Neuronal stem cell (in vitro differentiated cells): ENCODE results near the gene SNX11.

Experiments used
- DNase-seq: peaks from one replicate; pipeline ENCODE4 v3.0.0-alpha.2; 2013; ENCODE audit warnings: low spot score
- H2AFZ ChIP-seq: one replicate; pipeline ENCODE4 v1.6.1; 2013; ENCODE audit warnings: mild to moderate bottlenecking, low read length, inconsistent platforms
- H2AK5ac ChIP-seq: 2 replicates; pipeline ENCODE4 v1.6.1; 2013; ENCODE audit warnings: low read depth, mild to moderate bottlenecking, inconsistent platforms, low read length, moderate library complexity, mixed read lengths
- H2BK120ac ChIP-seq: 2 replicates; pipeline ENCODE4 v1.6.1; 2013; ENCODE audit warnings: low read depth, mild to moderate bottlenecking, inconsistent platforms, low read length, moderate library complexity, mixed read lengths
- H2BK12ac ChIP-seq: one replicate; pipeline ENCODE4 v1.6.1; 2013; ENCODE audit warnings: low read length, inconsistent platforms
- H2BK15ac ChIP-seq: 2 replicates; pipeline ENCODE4 v1.6.1; 2013; ENCODE audit warnings: mild to moderate bottlenecking, low read length, inconsistent platforms, mixed read lengths
- H2BK5ac ChIP-seq: one replicate; pipeline ENCODE4 v1.6.1; 2013; ENCODE audit warnings: inconsistent platforms, mild to moderate bottlenecking, low read length, moderate library complexity
- H3K14ac ChIP-seq: one replicate; pipeline ENCODE4 v1.6.1; 2013; ENCODE audit warnings: low read length, inconsistent platforms
- H3K18ac ChIP-seq: 2 replicates; pipeline ENCODE4 v1.6.1; 2013; ENCODE audit warnings: low read length, inconsistent platforms
- H3K23ac ChIP-seq: 2 replicates; pipeline ENCODE4 v1.6.1; 2013; ENCODE audit warnings: low read depth, mild to moderate bottlenecking, mixed read lengths, low read length, inconsistent platforms; ENCODE audit not compliant: poor library complexity
- H3K27ac ChIP-seq: replicated peaks from 3 replicates; pipeline ENCODE4 v1.5.1; 2013; ENCODE audit warnings: low read length, inconsistent platforms
- H3K27me3 ChIP-seq, 3 experiments: 2 replicates each; pipeline ENCODE4 v1.6.1; 2013; ENCODE audit warnings: low read length in 3 of 3, mild to moderate bottlenecking in 2 of 3, inconsistent platforms in 1 of 3, low read depth in 1 of 3, mixed read lengths in 1 of 3, moderate library complexity in 1 of 3; ENCODE audit not compliant: control insufficient read depth in 3 of 3, insufficient read depth in 3 of 3
- H3K36me3 ChIP-seq, 2 donors: replicated peaks in 1 of 2; 2 replicates each; pipeline ENCODE4 v1.6.1; 2013; ENCODE audit warnings: low read length in 2 of 2; ENCODE audit not compliant: control insufficient read depth in 2 of 2, insufficient read depth in 2 of 2
- H3K4ac ChIP-seq: 2 replicates; pipeline ENCODE4 v1.6.1; 2013; ENCODE audit warnings: inconsistent platforms, mild to moderate bottlenecking, low read length, moderate library complexity
- H3K4me1 ChIP-seq, 2 donors: 1 replicate in 1 of 2; 2 replicates in 1 of 2; pipeline ENCODE4 v1.6.1; 2013; ENCODE audit warnings: low read length in 2 of 2, low read depth in 1 of 2; ENCODE audit not compliant: control insufficient read depth in 2 of 2, insufficient read depth in 1 of 2
- H3K4me2 ChIP-seq: one replicate; pipeline ENCODE4 v1.6.1; 2013; ENCODE audit warnings: mild to moderate bottlenecking, low read length, inconsistent platforms; ENCODE audit not compliant: insufficient read depth, poor library complexity, severe bottlenecking
- H3K4me3 ChIP-seq, 2 donors: 2 replicates each; pipeline ENCODE4 v1.5.1; 2013; ENCODE audit warnings: low read length in 2 of 2, mild to moderate bottlenecking in 2 of 2, inconsistent platforms in 1 of 2, moderate library complexity in 1 of 2
- H3K79me1 ChIP-seq: one replicate; pipeline ENCODE4 v1.6.1; 2013; ENCODE audit warnings: low read depth, mild to moderate bottlenecking, inconsistent platforms, low read length, moderate library complexity
- H3K9ac ChIP-seq: one replicate; pipeline ENCODE4 v1.6.1; 2013; ENCODE audit warnings: mild to moderate bottlenecking, low read depth, low read length, inconsistent platforms; ENCODE audit not compliant: poor library complexity
- H3K9me3 ChIP-seq, 2 donors: replicated peaks in 1 of 2; 2 replicates each; pipeline versions ENCODE3 to v1.6.1; 2013; ENCODE audit warnings: low read length in 2 of 2, mild to moderate bottlenecking in 2 of 2, inconsistent platforms in 1 of 2, low read depth in 1 of 2, mixed read lengths in 1 of 2, moderate library complexity in 1 of 2; ENCODE audit not compliant: control insufficient read depth in 2 of 2, insufficient read depth in 1 of 2
- H4K8ac ChIP-seq: one replicate; pipeline ENCODE4 v1.6.1; 2013; ENCODE audit warnings: low read depth, mild to moderate bottlenecking, inconsistent platforms, low read length, moderate library complexity
- H4K91ac ChIP-seq: one replicate; pipeline ENCODE4 v1.6.1; 2013; ENCODE audit warnings: low read length, low read depth, mild to moderate bottlenecking, inconsistent platforms; ENCODE audit not compliant: poor library complexity
- WGBS, 2 donors: extraction: QIAGEN DNeasy Blood & Tissue Kit; methylation state at CpG; one replicate each; pipeline ENCODE4 v1.1.7; 2013; ENCODE audit warnings: missing lambda C conversion rate in 2 of 2, mixed read lengths in 1 of 2; ENCODE audit not compliant: insufficient read length in 2 of 2, insufficient replicate concordance in 1 of 2; ENCODE audit errors: extremely low coverage in 2 of 2; 5-methylcytosine and 5-hydroxymethylcytosine counted together

The SNX11 gene

DNA sequence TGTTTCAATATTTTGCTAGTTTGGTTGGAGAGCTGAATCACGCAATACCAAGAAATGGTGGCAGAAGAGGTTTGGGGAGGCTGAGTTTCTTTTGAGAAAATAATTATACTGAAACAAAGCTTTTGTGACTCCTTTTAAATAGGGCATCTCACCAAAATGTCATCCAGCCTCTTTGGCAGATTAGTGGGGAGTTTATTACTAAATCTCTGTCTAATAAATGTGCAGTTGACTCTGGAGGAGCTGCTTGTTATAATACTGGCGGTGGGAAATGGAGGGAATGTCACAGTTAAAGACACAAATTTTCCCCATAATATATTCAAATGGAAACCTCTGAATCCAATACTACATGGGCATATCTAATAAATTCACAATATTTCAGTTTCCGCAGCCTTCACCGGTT, 44.7 kb downstream of the SNX11 start:
- H3K36me3 ChIP-seq, result no peaks in the 10 kb centered on the region
- no peak overlapping the region for H3K9ac ChIP-seq
- no peaks in the 10 kb centered on the region for H3K9me3 ChIP-seq
- no peak overlapping the region for H3K27ac ChIP-seq
- no peak overlapping the region for H2BK5ac ChIP-seq
- H2BK12ac ChIP-seq, result no peak overlapping the region
- H4K8ac ChIP-seq, result no peak overlapping the region
- H3K18ac ChIP-seq, result no peak overlapping the region
- no peak overlapping the region for H4K91ac ChIP-seq
- H3K4me1 ChIP-seq, result peaks cover 16 to 24% of the 10 kb centered on the region in 2 donors
- no peak overlapping the region for H2AFZ ChIP-seq
- H2BK15ac ChIP-seq, result no peak overlapping the region
- no peaks in the 10 kb centered on the region for H3K79me1 ChIP-seq
- no peak overlapping the region for H3K4me2 ChIP-seq
- H2AK5ac ChIP-seq, result no peak overlapping the region
- no peak overlapping the region for H2BK120ac ChIP-seq
- peaks cover 0 to 44% (median 0%) of the 10 kb centered on the region in 3 experiments for H3K27me3 ChIP-seq
- no peak for DNase-seq
- H3K4me3 ChIP-seq, result no peak overlapping the region
- H3K23ac ChIP-seq, result no peak overlapping the region
- H3K14ac ChIP-seq, result no peak overlapping the region
- H3K4ac ChIP-seq, result no peak overlapping the region
- no CpG with 5 or more reads among the region's 4 CpGs for WGBS, 2 donors

DNA sequence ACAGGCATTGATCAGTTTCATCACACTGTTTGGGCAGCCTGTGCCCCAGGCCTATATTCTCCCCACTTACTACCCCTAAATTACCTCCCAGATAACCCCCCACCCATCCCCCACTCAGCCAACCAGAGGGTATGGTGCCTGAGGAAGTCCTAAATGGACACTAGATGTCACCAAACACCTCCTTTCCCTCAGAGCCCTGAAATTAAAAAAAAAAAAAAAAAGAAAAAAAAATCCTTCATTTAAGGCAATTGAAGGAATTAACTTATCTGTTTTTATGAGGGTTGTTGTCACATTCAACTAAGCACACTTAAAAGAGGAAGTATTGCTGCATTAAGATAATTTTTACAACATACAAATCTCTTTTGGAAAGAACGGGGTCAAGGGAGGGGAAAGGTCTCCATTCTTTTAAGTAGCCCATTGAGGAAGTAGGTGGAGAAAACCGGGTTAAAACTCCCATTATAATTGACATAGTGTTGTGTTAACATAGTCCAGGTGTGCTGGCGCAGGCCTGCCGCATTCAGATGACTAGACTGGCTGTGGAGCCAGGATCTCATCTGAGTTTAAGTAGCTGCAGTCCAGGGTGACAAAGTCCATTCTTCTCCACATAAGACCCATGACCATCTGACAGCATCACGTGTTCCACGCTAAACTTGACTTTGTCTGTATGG, 46.3 kb downstream of the SNX11 start:
- WGBS, 2 donors, result no CpG with 5 or more reads among the region's 6 CpGs
- no peak overlapping the region for H2AFZ ChIP-seq
- no peak overlapping the region for H3K23ac ChIP-seq
- H3K9me3 ChIP-seq, result no peaks in the 10 kb centered on the region
- H3K36me3 ChIP-seq, result no peaks in the 10 kb centered on the region
- H2BK120ac ChIP-seq, result no peak overlapping the region
- no peak overlapping the region for H3K4me2 ChIP-seq
- H2BK5ac ChIP-seq, result no peak overlapping the region
- no peak overlapping the region for H2BK15ac ChIP-seq
- no peak overlapping the region for H3K4me3 ChIP-seq
- H2BK12ac ChIP-seq, result no peak overlapping the region
- no peak overlapping the region for H3K4ac ChIP-seq
- H3K18ac ChIP-seq, result no peak overlapping the region
- DNase-seq, result no peak
- no peak overlapping the region for H3K9ac ChIP-seq
- no peak overlapping the region for H3K14ac ChIP-seq
- peaks cover 14 to 17% of the 10 kb centered on the region in 2 donors for H3K4me1 ChIP-seq
- H4K91ac ChIP-seq, result no peak overlapping the region
- H2AK5ac ChIP-seq, result peak overlapping the region; percentile 85
- H3K79me1 ChIP-seq, result no peaks in the 10 kb centered on the region
- no peak overlapping the region for H3K27ac ChIP-seq
- H3K27me3 ChIP-seq, result peaks cover 0 to 44% (median 0%) of the 10 kb centered on the region in 3 experiments
- H4K8ac ChIP-seq, result no peak overlapping the region

DNA sequence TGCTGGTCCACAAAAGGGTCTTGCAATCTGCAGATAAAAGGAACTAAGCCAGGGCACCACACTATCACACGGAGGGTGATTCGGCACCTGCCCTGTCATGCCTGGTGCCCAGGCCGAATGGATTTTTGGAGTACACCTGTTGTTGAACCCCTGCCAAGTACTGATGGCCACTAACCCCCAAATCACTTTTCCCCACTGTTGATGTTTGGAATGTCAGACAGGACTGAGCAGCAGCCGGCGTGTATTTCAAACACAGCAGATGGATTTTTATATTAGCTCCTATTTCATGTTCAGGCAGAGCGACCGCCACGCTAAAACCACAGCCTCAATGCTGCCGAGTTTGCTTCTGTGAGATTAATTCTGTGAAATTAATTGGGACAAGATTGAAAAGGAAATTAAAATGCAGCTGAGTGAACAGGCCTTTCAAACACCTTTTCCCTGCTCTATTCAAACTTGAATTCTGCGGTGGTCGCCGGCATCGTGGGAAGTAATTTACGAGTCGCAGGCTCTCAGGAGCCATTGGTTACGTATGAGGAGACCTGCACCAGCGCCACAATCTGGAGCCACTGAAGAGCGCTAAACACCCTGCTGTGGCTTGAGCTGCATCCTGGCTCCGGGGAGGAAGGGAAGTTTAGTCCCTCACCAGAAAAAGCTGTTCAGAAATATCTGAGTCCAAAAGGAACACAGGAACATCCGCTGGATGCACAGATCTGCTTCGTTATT, 48.5 kb downstream of the SNX11 start:
- Histone ChIP-seq H4K8ac (no peak overlapping the region), H3K4me2 (no peak overlapping the region), H3K4me3 (no peak overlapping the region), H3K4ac (no peak overlapping the region), H3K27ac (no peak overlapping the region), H3K18ac (peak overlapping the region; percentile 18), H4K91ac (no peak overlapping the region), H2AK5ac (no peak overlapping the region), H3K79me1 (no peaks in the 10 kb centered on the region), H3K27me3 (peaks cover 0 to 43% (median 0%) of the 10 kb centered on the region in 3 experiments), H2BK5ac (no peak overlapping the region), H3K36me3 (no peaks in the 10 kb centered on the region), H3K23ac (no peak overlapping the region), H3K4me1 (peaks cover 0 to 7% of the 10 kb centered on the region in 2 donors), H3K9me3 (no peaks in the 10 kb centered on the region), H2AFZ (peak overlapping the region; percentile 32), H2BK15ac (no peak overlapping the region), H2BK12ac (no peak overlapping the region), H3K9ac (no peak overlapping the region), H3K14ac (no peak overlapping the region), H2BK120ac (no peak overlapping the region)
- no CpG with 5 or more reads among the region's 21 CpGs for WGBS, 2 donors
- DNase-seq, result no peak

- no peak for DNase-seq
- Histone ChIP-seq H3K14ac (no peak overlapping the region), H3K4me1 (peaks cover 0 to 7% of the 10 kb centered on the region in 2 donors), H2BK15ac (no peak overlapping the region), H2AFZ (no peak overlapping the region), H3K79me1 (no peaks in the 10 kb centered on the region), H4K91ac (no peak overlapping the region), H3K36me3 (no peaks in the 10 kb centered on the region), H3K23ac (no peak overlapping the region), H3K18ac (no peak overlapping the region), H3K4me2 (no peak overlapping the region), H2BK120ac (no peak overlapping the region), H3K27me3 (peaks cover 0 to 48% (median 0%) of the 10 kb centered on the region in 3 experiments), H3K9ac (no peak overlapping the region), H2AK5ac (no peak overlapping the region), H2BK5ac (no peak overlapping the region), H3K4me3 (no peak overlapping the region), H3K27ac (no peak overlapping the region), H2BK12ac (no peak overlapping the region), H4K8ac (no peak overlapping the region), H3K4ac (no peak overlapping the region), H3K9me3 (no peaks in the 10 kb centered on the region)
- WGBS, 2 donors, result no CpG with 5 or more reads among the region's 4 CpGs
Measured at GRCh38 chr17:48159232-48159631, 51.7 kb downstream of the SNX11 start.
